ENCODE results near the gene IL15.
"Not testable (repeated sequence)": the region's sequence is repeated elsewhere in the genome, so short reads cannot be mapped to it uniquely, and the experiment has no call there.

IL15 gene

DNA sequence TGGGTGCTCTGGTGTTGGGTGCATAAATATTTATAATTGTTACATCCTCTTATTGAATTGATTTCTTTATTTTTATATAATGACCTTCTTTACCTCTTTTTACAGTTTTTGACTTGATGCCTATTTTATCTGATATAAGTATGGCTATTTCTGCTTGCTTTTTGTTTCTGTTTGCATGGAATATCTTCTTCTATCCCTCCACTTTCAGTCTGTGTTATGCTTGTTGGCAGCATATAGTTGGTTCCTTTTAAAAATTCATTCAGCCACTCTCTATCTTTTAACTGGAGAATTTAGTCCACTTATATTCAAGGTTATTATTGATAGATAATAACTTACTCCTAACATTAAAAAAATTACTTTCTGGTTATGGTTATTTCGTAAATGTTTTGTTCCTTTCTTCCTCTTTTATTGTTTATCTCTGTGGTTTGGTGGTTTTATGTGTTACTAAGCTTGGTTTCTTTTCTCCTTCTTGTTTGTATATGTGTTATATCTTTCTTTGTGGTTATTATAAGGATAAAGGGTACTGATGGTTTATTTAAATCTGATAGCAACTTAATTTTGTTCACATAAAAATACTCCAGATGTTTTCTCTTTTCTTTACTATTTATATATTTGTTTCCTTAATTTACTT, 69.5 kb downstream of the IL15 start:
- DNase-seq: no peak

DNA sequence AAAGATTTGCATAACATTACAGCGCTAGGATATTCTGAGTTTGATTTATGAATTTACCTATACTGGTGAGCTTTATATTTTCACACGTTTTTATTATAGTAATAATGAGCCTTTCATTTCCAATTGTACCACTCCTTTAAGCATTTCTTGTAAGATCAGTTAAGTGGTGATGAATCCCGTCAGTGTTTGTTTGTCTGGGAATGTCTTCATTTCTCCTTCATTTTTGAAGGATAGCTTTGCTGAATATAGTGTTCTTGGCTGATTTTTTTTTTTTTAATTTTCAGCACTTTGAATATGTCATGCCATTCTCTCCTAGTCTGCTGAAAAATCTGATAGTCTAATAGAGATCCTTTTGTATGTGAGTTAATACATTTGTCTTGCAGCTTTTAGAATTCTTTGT, 70.1 kb downstream of the IL15 start:
- DNase-seq: no peak

DNA sequence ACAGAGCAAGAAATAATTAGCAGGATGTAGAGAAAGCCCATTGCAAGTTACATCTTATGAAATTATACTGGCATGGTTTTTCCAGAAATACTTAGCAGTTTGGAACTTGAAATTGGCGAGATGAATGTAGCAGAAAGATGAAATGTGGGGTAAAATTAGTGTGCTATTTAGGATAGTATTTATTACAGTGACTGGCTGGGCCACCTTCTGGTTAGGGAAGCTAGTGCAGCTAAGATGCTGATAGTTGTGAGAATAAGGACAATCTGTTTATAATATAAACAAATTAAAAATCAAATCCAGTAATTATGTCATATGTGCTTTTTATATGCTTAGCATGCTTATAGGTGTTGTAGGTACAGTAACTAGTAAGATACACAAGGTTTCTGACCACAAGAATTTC, 74.8 kb downstream of the IL15 start:
- no peak for DNase-seq

DNA sequence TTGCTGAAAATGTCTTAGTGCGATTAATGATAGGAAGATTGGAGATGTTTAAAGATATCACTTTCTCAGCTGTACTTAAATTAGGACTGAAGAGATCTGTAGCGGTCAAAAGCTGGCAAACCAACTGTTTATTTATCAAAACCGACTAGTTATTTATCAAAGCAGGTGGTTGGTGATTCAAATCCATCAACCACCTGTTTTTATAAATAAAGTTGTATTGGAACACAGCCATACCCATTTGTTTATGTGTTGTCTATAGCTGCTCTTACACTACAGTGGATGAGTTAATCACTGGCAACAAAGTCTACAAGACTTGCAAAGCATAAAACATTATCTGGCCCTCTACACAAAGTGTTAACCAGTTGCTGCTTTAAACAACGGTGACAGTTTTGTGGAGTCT, 76.8 kb downstream of the IL15 start:
- DNase-seq: no peak

DNA sequence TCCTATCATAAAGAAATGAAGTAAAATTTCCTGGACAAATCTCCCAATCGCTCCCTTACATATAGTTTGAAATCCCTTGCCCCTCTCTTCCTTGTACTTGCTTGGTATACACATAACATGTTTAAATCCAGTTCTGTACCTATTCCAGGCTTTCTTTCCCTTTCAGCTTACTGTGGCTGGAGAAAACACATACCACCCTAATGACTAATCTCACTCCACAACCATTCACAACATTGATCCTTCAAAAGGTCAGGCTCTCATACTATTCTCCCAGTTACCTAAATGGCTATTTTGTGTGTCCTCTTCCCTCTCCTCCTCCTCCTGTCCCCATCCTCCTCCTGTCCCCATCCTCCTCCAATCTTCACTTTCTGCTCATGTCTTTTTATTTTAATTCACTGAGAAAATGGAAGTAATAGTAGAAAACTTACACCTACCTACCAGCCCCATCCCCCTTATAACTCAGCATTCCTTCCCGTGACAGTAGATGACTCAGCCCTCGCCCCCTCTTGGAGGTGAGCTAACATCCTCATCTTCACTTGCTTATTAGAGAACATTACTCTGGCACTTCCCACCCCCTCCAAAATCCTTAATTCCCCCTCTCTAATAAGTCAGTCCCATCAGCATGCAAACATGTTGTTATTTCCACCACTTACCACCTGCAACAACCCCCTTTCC, 77.5 kb downstream of the IL15 start:
- DNase-seq: no peak

DNA sequence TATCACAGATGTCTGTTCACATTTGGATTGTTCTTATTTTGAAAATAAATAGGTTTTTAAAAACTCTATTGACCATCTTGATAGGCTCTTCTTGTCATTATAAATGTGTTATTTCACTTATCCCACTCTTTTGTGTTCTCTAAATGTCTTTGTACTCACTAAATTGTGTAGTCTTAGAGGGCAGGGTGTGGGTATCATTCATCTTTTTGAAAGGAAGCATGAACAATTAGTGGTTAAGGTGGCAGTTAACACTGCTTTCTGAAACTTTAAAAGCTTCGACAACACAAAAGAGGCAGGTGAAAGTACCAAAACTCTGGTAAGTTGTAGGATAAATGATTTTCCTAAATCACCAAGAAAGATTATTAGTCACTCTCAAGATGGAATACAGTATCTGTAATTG, 83.2 kb downstream of the IL15 start:
- DNase-seq: no peak

DNA sequence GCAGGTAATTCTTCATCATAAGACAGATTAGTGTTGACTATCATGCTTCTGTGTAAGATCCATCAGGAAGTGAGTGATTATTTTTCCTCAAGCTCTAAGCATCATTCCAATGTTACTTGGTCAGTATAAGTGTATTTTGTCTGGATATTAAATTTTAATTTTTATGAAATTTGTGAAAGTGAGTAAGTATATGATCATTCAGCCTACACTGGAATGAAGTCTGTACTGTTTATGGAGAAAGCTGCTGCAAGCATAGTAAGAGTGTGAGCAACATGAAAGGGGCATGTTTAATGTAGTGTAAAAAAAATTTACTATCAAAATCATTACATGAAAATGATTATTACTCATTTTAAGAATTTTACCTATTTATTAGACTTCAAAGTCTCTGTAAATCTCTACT, 84.8 kb downstream of the IL15 start:
- no peak for DNase-seq

DNA sequence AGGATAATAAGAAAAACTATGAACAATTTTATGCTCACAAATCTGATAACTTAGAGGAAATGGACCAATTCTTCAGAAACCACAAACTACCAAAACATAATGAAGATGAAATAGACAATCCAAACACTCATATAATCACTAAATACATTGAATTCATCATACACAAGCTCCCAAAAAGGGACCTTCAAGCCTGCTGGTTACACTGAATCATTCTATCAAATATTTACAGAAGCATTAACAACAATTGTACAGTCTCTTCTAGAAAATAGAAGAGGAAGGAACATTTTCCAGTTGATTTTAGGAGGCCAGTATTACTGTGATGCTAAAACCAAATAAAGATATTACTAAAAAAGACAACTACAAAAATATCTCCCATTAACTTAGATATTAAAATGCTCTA, 88.3 kb downstream of the IL15 start:
- no peak for DNase-seq

DNA sequence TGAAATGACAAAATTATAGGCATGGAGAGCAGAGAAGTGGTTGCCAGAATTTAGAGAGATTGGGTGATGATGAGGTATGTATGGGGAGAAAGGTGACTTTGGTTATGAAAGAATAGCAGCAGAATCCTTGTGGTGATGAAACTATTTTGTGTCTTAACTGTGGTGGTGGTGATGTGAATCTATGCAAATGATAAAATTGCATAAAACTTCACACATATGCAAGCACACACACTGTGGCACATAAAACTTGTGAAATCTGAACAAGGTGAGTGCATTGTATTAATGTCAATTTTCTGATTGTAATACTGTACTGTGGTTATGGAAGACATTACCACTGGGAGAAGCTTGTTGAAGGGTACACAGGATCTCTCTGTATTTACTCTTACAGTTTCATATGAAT, 91.0 kb downstream of the IL15 start:
- DNase-seq: no peak

DNA sequence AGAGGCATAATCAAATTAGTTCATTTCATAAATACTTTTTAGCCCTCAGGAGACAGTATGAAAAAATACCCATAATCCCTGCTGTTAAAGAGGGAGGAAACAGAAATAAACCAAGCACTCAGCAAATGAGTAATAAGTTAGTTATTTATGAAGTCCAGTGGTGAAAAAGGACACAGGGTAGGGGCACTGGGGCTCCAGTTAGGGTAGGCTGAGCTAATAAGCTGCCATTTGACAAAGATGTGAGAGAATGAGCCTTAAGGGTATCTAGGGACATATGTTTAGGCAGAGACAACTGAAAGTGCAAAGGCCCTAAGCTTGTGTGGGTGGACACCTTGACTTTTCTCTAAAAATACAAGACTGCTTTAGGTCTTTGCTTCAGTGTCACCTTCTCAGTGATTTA, 94.4 kb downstream of the IL15 start:
- no peak for DNase-seq

DNA sequence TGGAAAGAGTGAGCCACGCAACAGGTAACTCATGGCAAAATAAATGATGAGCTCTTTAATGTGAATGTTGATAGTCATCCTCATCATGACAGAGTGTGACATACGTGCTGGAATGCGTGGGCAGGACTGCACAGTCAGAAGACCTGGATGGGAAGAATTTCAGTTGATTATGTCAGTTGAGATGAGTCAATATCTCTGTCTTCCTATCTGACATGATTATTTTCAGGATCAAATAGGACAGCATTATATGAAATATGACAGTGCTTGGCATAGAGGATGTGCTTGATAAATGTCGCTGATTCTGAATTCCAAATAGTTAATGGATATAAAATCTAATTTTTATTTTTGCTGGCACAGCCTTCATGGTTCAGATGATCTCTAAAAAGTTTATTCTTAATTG, 95.1 kb downstream of the IL15 start:
- DNase-seq: no peak

DNA sequence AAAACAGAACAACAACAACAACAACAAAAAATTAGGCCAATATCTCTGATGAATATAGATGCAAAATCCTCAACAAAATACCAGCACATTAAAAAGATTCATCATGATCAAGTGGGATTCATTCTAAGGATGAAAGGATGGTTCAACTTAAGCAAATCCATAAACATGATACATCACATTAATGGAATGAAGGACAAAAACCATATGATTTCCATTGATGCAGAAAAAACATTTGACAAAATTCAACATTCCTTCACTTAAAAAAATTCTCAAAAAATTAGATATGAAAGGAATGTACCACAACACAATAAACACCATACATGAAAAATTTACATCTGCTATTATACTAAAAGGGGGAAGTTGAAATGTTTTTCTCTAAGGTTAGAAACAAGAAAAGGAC, 103.3 kb downstream of the IL15 start:
- no peak for DNase-seq

DNA sequence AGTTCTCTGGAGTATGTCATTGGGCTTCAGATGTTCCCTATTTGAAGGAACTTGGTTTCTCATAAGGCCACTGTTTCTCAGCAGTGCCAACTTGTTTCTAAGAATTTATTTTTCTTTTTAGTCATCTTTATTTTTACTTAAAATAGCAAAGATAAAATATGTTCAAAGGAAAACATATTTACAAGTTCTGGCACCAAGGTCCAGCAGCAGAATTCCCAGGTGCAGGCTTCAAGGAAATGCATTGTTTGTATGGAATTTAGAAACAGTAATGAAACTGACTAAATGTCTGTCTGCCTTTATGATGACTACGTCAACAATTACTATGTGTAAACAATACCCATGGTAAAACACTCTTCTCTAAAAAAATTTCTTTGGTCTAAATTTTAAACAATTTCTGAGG, 109.6 kb downstream of the IL15 start:
- no peak for DNase-seq

DNA sequence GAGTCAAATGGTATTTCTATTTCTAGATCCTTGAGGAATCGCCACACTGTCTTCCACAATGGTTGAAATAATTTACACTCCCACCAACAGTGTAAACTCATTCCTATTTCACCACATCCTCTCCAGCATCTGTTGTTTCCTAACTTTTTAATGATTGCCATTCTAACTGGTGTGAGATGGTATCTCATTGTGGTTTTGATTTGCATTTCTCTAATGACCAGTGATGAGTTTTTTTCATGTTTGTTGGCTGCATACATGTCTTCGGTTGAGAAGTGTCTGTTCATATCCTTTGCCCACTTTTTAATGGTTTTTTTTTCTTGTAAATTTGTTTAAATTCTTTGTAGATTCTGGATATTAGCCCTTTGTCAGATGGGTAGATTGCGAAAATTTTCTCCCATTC, 115.4 kb downstream of the IL15 start:
- not testable (repeated sequence) for DNase-seq

DNA sequence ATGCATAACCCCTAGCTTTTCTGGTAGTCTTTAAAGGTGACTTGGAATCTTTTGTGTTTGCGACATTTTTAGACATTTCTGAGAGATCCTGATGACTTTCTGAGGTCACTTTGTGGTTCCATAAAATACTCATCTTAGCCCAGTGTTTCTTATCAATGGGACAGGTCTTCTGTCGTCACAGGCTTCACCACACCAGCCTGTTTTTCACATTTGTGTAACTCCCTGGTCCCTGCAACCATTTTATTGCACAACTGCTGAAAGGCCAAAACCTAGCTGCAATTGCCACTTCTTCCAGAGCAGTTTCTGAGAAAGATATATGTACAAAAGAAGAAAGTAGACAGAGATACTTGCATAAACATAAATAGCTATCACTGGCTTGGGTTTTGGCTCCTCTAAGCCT, 120.9 kb downstream of the IL15 start:
- no peak for DNase-seq

DNA sequence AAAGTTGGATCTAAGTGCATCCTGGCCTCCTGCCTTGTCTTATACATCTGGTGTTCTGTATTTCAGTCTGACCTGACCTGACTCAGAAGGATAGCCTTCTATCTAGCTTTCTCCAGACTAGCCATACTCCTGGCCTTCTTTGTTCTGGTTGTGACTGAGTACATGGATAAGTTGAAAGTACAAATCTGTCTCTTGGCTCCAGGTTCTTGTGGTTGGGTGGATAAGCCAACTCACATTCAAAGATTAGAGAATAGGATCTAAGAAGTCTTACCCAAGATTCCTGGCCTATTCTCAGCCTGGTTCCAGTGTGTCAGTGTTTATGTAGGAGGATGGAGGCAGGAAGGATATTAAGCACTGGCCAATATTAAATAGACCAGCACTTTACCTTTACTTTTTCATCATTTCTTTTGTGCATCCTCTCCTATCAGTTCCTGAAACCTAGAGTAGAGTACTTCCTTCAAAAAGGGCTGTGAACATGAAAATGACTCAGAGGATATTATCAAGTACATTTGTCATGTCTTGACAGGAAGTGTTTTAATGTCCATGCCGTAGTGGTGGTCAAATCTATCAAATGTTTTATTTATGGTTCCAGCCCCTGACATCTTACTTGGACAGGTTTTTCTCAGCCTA, 123.5 kb downstream of the IL15 start:
- DNase-seq: no peak

DNA sequence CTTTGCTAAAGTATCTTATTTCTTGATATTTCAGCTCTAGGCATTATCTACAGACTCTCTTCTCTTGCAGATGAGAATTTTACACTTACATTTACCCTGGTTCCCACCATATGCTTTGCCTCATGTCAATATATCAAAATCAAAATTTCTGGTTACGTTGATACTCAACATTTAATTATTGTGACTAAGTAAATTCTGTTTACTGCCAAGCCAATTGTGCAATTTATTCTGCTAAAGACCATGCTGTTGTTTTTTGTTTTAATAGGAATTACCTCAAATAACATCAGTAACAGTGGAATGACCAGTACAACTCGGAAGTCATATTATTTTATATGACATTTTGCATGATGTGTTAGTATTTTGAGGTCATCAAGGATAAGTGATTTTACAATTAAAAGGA, 125.5 kb downstream of the IL15 start:
- no peak for DNase-seq

DNA sequence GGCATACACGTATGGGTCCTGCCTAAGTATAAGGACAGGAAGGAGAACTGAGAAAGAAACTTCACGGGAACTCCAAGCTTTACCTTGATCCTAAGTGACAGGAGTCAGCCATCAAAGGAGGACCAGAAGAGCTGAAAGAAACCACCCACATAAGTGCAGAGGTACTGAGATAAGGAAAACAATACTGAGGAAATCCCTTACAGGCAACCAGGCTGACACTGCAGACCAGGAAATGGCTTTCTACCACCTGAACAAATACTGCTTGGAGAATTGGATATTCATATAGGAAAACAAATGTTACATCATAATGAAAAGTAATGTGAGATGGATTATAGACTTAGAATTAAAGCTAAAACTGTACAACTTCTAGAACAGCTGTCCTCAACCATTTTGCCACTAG, 127.0 kb downstream of the IL15 start:
- DNase-seq: no peak

DNA sequence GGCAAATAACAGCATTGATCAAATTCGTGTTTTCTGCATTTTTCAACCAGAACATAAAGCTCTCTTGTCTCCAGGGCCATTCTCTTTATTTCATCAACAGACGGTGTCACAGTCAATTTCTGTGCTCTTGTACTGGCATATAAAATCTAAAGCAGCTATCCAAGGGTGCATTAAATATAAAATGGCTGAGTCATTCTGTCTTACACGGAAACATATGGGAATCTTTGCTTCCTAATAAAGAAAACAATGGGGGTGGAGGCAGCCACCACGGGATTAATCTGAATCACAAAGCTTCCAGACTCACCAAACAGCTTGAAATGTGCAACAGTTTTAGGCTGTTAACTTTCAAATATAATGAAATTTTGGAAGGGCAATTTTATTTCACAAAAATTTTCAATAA, 132.6 kb downstream of the IL15 start:
- DNase-seq: no peak

DNA sequence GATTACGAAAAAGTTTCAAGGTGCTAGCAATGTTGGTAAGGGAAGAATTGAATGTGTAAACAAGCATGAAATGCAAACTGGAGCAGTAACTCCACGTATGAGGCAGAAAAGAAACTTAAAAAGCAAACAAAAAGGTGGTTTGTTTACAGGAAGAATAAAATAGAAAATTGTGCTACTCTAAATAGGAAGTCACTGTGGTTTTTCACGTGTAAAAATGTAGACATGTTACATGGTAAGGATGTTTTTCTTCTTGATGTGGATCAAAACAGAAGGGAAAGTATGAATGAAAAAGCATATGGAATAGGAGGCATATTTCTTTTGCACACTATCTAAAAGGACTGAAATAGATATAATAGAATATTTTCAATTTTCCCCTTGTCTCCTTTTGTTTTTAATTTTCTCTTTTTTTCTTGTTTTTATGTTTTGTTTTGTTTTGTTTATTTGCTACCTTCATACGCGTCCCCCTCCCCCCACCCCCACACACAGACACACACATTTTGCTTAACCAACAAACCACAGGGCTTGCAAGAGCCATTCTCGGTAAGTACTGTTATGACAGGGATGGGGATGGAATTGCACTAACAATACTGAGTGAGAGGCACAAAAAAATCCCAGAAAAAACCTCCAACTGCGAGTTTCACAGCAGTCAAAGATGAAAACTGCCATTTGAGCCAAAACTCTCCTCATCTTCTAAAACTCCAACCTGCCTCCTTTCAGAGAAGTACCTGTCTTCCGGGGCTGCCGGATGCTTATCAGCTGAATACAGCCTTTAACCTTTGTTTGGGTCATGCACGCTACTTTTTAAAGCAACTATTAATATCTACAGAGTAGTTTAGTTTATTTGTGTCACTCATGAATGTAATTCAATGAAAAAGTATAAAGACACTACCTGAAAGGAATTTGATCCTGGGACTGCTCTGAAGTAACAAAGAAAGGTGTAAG, 135.8 kb downstream of the IL15 start:
- no peak for DNase-seq

DNA sequence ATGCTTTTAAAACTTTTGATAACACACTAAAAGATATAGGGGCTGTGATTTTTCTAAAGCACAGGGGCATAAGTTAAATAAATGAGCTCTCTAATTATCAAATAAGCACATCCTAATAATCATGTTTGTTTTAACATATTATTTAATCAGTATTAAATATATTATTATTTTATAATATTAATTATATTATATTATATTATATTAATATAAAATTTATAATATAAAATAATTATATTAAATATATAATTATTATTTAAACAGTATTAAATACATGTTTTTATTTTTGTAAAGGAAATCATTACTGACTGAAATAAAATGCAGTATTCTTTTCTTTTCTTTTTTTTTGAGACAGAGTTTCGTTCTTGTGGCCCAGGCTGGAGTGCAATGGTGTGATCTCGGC, 136.5 kb downstream of the IL15 start:
- DNase-seq: no peak

DNA sequence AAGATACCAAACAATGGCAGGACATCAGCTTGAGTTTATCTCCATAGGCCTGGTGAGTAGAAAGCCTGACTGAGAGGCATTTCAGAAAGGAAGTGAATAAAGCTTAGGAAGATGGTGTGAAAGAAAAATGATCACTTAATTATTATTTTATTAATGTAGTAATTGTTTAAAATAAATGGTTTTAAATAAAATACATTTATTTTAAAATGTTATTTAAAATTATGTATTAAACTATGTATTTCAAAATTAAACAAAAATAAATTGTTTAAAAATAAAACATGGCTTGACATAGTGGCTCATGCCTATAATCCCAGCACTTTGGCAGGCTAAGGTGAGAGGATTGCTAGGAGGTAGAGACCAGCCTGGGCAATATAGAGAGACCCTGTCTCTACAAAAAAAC, 145.8 kb downstream of the IL15 start:
- DNase-seq: no peak
